Measurements from ENCODE around the gene SLC2A4RG. TPM values are rescaled to one million over a fixed set of nuclear protein-coding genes. Genes with fewer than 3 reads are reported as not detected.

SLC2A4RG gene
- total and polyA plus RNA-seq, 2 of the 13 experiments (the other 11 are each of a cell fraction or from before 2014, with no cell fraction given), result 91.4 to 95.9 TPM

GRCh38 chr20:63740627-63741353, 1.2 kb downstream of the SLC2A4RG start (continued):
- TF ChIP-seq ATF7-NPFF (CRISPR knock-in tag; IDR thresholded peaks at IDR 0.05; ENCODE audit: low read depth) (peak; percentile 97), PATZ1 (CRISPR knock-in tag; IDR thresholded peaks at IDR 0.05) (peak; percentile 100), ZBTB21 (CRISPR knock-in tag; IDR thresholded peaks at IDR 0.05) (peak; percentile 36), NFATC3 (CRISPR knock-in tag; IDR thresholded peaks at IDR 0.05) (no peak), HNRNPH1 (optimal IDR thresholded peaks at IDR 0.05; ENCODE audit: low read depth, low read length) (peak; percentile 27), ZNF687 (CRISPR knock-in tag; IDR thresholded peaks at IDR 0.05) (peak; percentile 96), SP140L (CRISPR knock-in tag; IDR thresholded peaks at IDR 0.05; ENCODE audit: borderline replicate concordance) (peak; percentile 84; the same call in 1 of the 2 replicates), KDM1A (CRISPR knock-in tag; IDR thresholded peaks at IDR 0.05) (0 out of 2 replicates have a peak, but pooled peaks have one; percentile 14), NR2C2 (CRISPR knock-in tag; IDR thresholded peaks at IDR 0.05; ENCODE audit: borderline replicate concordance) (peak; percentile 90), MED8 (CRISPR knock-in tag; IDR thresholded peaks at IDR 0.05; ENCODE audit: insufficient replicate concordance) (peak; percentile 97), MNT (IDR thresholded peaks at IDR 0.05) (peak; percentile 60), HOXD1 (CRISPR knock-in tag; IDR thresholded peaks at IDR 0.05) (peak; percentile 97), ZBTB34 (CRISPR knock-in tag; IDR thresholded peaks at IDR 0.05) (peak; percentile 91), DPF2 (CRISPR knock-in tag; IDR thresholded peaks at IDR 0.05; ENCODE audit: borderline replicate concordance, low read depth) (peak; percentile 83; the same call in 1 of the 2 replicates), ZNF280D (CRISPR knock-in tag; IDR thresholded peaks at IDR 0.05) (peak; percentile 78; the same call in 1 of the 2 replicates), ZNF816 (CRISPR knock-in tag; IDR thresholded peaks at IDR 0.05; ENCODE audit: borderline replicate concordance) (peak; percentile 41)

All from HepG2 (cell line).